HFFc6 (cell line): ENCODE measurements around the gene HOXC9. TPM values are rescaled to one million over a fixed set of nuclear protein-coding genes. Genes with fewer than 3 reads are reported as not detected.

Experiments
- DNase-seq: peaks from one replicate; pipeline ENCODE4 v3.0.0-alpha.2; 2018
- H3K27ac Mint-ChIP-seq: 2 replicates; pipeline ENCODE4 v1.8.0; 2020; ENCODE audit warnings: mild to moderate bottlenecking, mixed read lengths
- H3K27me3 Mint-ChIP-seq: 2 replicates; pipeline ENCODE4 v1.8.0; 2021; ENCODE audit warnings: mild to moderate bottlenecking, moderate library complexity, mixed read lengths; ENCODE audit not compliant: insufficient read depth
- H3K36me3 Mint-ChIP-seq: 2 replicates; pipeline ENCODE4 v1.8.0; 2021; ENCODE audit warnings: low read depth, mixed read lengths
- H3K4me1 Mint-ChIP-seq: 2 replicates; pipeline ENCODE4 v1.8.0; 2020; ENCODE audit warnings: low read depth, mixed read lengths
- H3K4me3 Mint-ChIP-seq: 2 replicates; pipeline ENCODE4 v1.8.0; 2020; ENCODE audit warnings: mild to moderate bottlenecking, moderate library complexity, mixed read lengths
- H3K9me3 Mint-ChIP-seq: 2 replicates; pipeline ENCODE4 v1.8.0; 2020; ENCODE audit warnings: mild to moderate bottlenecking, mixed read lengths
- CTCF ChIP-seq: fragments of 200-600 bp; sonication (generic); IDR thresholded peaks from 2 replicates; pipeline ENCODE4 v1.5.0; 2021; ENCODE audit warnings: antibody characterized with exemption, mild to moderate bottlenecking
- total RNA-seq, 6 experiments: library from RNA; stranded (reverse); fragmentation: NEBNext Ultra II Directional; extraction: Animal tissue kit (Norgen Biotek cat#: 25700); gene quantifications; 2 replicates in 1 of 6; 3 replicates in 5 of 6; pipeline ENCODE4 v1.2.3, GENCODE V29; 2021

HOXC9 gene
- total RNA-seq, 6 experiments from 2014 or later = 0.17 to 1.5 (median 1.1) TPM

GRCh38 chr12:53970451-53970850, 29.5 kb upstream of the HOXC9 start:
- Mint-ChIP-seq H3K4me1 (peaks cover 15% of the 10 kb centered on the region), H3K27me3 (peaks cover 71% of the 10 kb centered on the region), H3K36me3 (no peaks in the 10 kb centered on the region), H3K9me3 (no peaks in the 10 kb centered on the region), H3K4me3 (no peak overlapping the region), H3K27ac (no peak overlapping the region)
- DNase-seq = no peak
- TF ChIP-seq CTCF = no peak

- TF ChIP-seq CTCF = no peak
- Mint-ChIP-seq H3K9me3 (no peaks in the 10 kb centered on the region), H3K4me3 (no peak overlapping the region), H3K4me1 (peaks cover 10% of the 10 kb centered on the region; the same call in 1 of the 2 replicates), H3K36me3 (no peaks in the 10 kb centered on the region), H3K27ac (no peak overlapping the region), H3K27me3 (peaks cover 69% of the 10 kb centered on the region)
- DNase-seq = no peak
Measured at GRCh38 chr12:53971129-53971528, 28.8 kb upstream of the HOXC9 start.

GRCh38 chr12:53971686-53972085, 28.3 kb upstream of the HOXC9 start:
- no peaks in the 10 kb centered on the region for H3K36me3 Mint-ChIP-seq
- H3K9me3 Mint-ChIP-seq = no peaks in the 10 kb centered on the region
- no peak for TF ChIP-seq CTCF

GRCh38 chr12:53972152-53972702, 27.7 kb upstream of the HOXC9 start:
- H3K27ac Mint-ChIP-seq = no peak overlapping the region
- no peak for DNase-seq
- H3K27me3 Mint-ChIP-seq = peaks cover 65% of the 10 kb centered on the region

More at GRCh38 chr12:53971686-53972085, 28.3 kb upstream of the HOXC9 start:
- Mint-ChIP-seq H3K4me3 (no peak overlapping the region), H3K4me1 (peaks cover 5% of the 10 kb centered on the region; the same call in 1 of the 2 replicates), H3K27me3 (peaks cover 67% of the 10 kb centered on the region), H3K27ac (no peak overlapping the region)
- DNase-seq = no peak

GRCh38 chr12:53972722-53973235, 27.2 kb upstream of the HOXC9 start, which contains the start of gene HOXC11:
Gene HOXC11, plus strand, starts transcription at chr12:53973126. Its CDS starts 116 bp downstream, at chr12:53973242.
- Mint-ChIP-seq H3K27ac (peak within 1 kb of the TSS; percentile 65; the same call in 1 of the 2 replicates), H3K27me3 (peaks cover 59% of the 10 kb centered on the region), H3K9me3 (no peaks in the 10 kb centered on the region), H3K4me1 (peaks cover 5% of the 10 kb centered on the region; the same call in 1 of the 2 replicates), H3K4me3 (peak within 1 kb of the TSS; percentile 85), H3K36me3 (no peaks in the 10 kb centered on the region)
- no peak for TF ChIP-seq CTCF
- no peak for DNase-seq

More at GRCh38 chr12:53972152-53972702, 27.7 kb upstream of the HOXC9 start:
- H3K9me3 Mint-ChIP-seq = no peaks in the 10 kb centered on the region
- peaks cover 5% of the 10 kb centered on the region; the same call in 1 of the 2 replicates for H3K4me1 Mint-ChIP-seq
- peak overlapping the region; percentile 85; the same call in 1 of the 2 replicates for H3K4me3 Mint-ChIP-seq
- no peak for TF ChIP-seq CTCF
- no peaks in the 10 kb centered on the region for H3K36me3 Mint-ChIP-seq
